Body of pancreas (tissue), 4 donors: ENCODE results near the gene USP13. TPM values are rescaled to one million over a fixed set of nuclear protein-coding genes. Genes with fewer than 3 reads are reported as not detected.

Experiments used
- ATAC-seq: fragments of 150-250 bp; one replicate; pipeline ENCODE4 v1.9.1; 2016
- DNase-seq, 4 donors: peaks; one replicate each; pipeline ENCODE4 v3.0.0-alpha.2; 2019
- H3K27ac ChIP-seq, 4 donors: fragments of 200-600 bp; sonication (generic); 1 replicate in 3 of 4; 2 replicates in 1 of 4; pipeline versions ENCODE4 v1.5.1 to v1.6.1; 2016 to 2019; ENCODE audit warnings: mild to moderate bottlenecking in 1 of 4, mixed read lengths in 1 of 4, moderate library complexity in 1 of 4
- H3K27me3 ChIP-seq, 2 donors: fragments of 200-600 bp; sonication (generic); one replicate each; pipeline ENCODE4 v1.6.0; 2016; ENCODE audit warnings: mild to moderate bottlenecking in 1 of 2
- H3K36me3 ChIP-seq, 2 donors: fragments of 200-600 bp; sonication (generic); replicated peaks in 1 of 2; 2 replicates each; pipeline ENCODE4 v1.5.1; 2016; ENCODE audit warnings: low read depth in 2 of 2; ENCODE audit not compliant: insufficient read depth in 1 of 2
- H3K4me1 ChIP-seq: fragments of 200-600 bp; sonication (generic); one replicate; pipeline ENCODE4 v1.6.0; 2016
- H3K4me3 ChIP-seq, 2 donors: fragments of 200-600 bp; sonication (generic); 1 replicate in 1 of 2; 2 replicates in 1 of 2; pipeline ENCODE4 v1.5.1; 2016 to 2019
- H3K9me3 ChIP-seq, 3 donors: fragments of 200-600 bp; sonication (generic); 1 replicate in 2 of 3; 2 replicates in 1 of 3; pipeline ENCODE4 v1.5.1; 2016
- POLR2A ChIP-seq, 3 donors: fragments of 450-650 bp; IDR thresholded peaks; one replicate each; pipeline ENCODE4 v1.6.1; 2016; ENCODE audit warnings: antibody characterized with exemption in 3 of 3, mild to moderate bottlenecking in 2 of 3
- WGBS, 2 donors: methylation state at CpG; one replicate each; pipeline ENCODE4 v1.1.5; 2017; 5-methylcytosine and 5-hydroxymethylcytosine counted together
- intact Hi-C: fragments of 100-400 bp; cut with DNase I; formaldehyde crosslinking; loops from one replicate; pipeline ENCODE4 v1.15.1; 2023
- total RNA-seq, 2 donors: library from RNA; depleted of rRNA; stranded (reverse); fragments of >200 nt; gene quantifications; one replicate each; pipeline ENCODE4 v1.1.0, GENCODE V29; 2016
- TF ChIP-seq, protein P1 (sequence below), 7 experiments: fragments of 450-650 bp in 4 of 7; fragments of 200-600 bp in 3 of 7; sonication (generic) in 3 of 7; IDR thresholded peaks; one replicate each; pipeline ENCODE4 v1.5.1; 2016 to 2019; ENCODE audit warnings: antibody characterized with exemption in 7 of 7

USP13 gene
- total RNA-seq, 2 donors from 2014 or later = 5.4 to 6.9 TPM

DNA sequence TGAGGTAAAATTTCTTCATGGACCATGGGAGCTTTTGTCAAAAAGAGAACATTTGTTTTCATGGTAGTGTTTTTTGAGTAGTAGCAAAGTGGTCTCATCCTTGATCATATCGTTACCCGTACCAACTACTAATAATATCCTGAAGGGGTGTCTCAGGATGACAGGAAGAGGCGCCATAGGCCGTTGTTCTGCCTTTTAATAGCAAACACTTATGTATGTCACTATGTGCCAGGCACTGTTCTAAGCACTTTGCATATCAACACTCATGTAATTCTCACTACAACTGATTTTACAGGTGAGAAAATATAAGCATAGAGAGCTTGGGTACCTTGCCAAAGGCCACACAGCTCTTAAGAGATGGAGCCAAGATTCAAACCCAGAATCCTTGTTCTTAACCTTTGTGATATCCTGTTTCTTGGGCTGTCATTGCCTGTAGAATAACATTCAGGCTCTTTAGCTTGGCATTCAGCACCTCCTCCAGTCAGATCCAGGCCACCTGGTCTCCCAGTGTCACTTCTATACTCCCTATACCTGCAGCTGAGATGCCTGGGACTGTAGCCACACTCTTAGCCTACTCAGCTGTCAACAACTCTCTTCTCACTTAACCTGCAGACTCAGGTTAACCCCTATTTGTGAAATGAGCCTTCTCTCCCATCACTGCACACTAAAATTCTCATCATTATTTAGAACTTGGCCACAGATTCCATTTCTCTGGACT lies 113.7 kb downstream of the USP13 start:
- intact Hi-C loops = no loop called here
- Histone ChIP-seq H3K27me3 (no peaks in the 10 kb centered on the region), H3K9me3 (no peaks in the 10 kb centered on the region), H3K4me3 (no peak overlapping the region), H3K4me1 (peaks cover 14% of the 10 kb centered on the region), H3K36me3 (peaks cover 4 to 5% of the 10 kb centered on the region in 2 donors), H3K27ac (no peak overlapping the region)
- ATAC-seq = no peak
- TF ChIP-seq, protein P1, sequence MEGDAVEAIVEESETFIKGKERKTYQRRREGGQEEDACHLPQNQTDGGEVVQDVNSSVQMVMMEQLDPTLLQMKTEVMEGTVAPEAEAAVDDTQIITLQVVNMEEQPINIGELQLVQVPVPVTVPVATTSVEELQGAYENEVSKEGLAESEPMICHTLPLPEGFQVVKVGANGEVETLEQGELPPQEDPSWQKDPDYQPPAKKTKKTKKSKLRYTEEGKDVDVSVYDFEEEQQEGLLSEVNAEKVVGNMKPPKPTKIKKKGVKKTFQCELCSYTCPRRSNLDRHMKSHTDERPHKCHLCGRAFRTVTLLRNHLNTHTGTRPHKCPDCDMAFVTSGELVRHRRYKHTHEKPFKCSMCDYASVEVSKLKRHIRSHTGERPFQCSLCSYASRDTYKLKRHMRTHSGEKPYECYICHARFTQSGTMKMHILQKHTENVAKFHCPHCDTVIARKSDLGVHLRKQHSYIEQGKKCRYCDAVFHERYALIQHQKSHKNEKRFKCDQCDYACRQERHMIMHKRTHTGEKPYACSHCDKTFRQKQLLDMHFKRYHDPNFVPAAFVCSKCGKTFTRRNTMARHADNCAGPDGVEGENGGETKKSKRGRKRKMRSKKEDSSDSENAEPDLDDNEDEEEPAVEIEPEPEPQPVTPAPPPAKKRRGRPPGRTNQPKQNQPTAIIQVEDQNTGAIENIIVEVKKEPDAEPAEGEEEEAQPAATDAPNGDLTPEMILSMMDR (IDR thresholded peaks at IDR 0.05) = no peak
- TF ChIP-seq POLR2A (IDR thresholded peaks at IDR 0.05) = no peak
- WGBS, 2 donors = 92% methylated on average over 4 of the region's 4 CpGs
- no peak for DNase-seq

DNA sequence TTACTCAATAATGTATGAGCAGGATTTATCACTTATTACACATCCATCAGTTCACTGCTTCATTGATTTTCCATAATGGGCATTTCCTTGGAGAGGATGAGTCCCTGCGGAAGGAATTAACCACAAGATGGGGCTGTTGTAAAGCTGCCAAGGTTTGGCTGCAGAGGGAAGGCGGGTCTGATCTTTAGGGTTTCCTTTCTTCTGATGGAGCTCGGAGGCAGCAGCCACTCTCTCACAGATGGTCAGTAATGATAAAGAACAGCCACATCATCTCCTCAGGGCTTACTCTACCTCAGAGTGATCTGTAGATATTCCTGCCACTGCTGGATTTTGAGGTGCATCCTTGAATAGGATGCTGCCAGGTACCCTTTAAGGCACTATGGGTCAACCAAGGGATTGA lies 115.2 kb downstream of the USP13 start:
- 56 to 67% methylated on average over 3 of the region's 3 CpGs for WGBS, 2 donors
- Histone ChIP-seq H3K9me3 (no peaks in the 10 kb centered on the region), H3K27ac (no peak overlapping the region), H3K4me3 (no peak overlapping the region), H3K27me3 (no peaks in the 10 kb centered on the region), H3K36me3 (peaks cover 4 to 5% of the 10 kb centered on the region in 2 donors), H3K4me1 (peaks cover 14% of the 10 kb centered on the region)
- DNase-seq (peak; percentile 24 to 51 (median 26)), ATAC-seq (no peak)
- no peak for TF ChIP-seq POLR2A (IDR thresholded peaks at IDR 0.05)
- TF ChIP-seq, protein P1 (IDR thresholded peaks at IDR 0.05) = peak; percentile 7 to 57 (median 35)
- intact Hi-C loops = no loop called here

DNA sequence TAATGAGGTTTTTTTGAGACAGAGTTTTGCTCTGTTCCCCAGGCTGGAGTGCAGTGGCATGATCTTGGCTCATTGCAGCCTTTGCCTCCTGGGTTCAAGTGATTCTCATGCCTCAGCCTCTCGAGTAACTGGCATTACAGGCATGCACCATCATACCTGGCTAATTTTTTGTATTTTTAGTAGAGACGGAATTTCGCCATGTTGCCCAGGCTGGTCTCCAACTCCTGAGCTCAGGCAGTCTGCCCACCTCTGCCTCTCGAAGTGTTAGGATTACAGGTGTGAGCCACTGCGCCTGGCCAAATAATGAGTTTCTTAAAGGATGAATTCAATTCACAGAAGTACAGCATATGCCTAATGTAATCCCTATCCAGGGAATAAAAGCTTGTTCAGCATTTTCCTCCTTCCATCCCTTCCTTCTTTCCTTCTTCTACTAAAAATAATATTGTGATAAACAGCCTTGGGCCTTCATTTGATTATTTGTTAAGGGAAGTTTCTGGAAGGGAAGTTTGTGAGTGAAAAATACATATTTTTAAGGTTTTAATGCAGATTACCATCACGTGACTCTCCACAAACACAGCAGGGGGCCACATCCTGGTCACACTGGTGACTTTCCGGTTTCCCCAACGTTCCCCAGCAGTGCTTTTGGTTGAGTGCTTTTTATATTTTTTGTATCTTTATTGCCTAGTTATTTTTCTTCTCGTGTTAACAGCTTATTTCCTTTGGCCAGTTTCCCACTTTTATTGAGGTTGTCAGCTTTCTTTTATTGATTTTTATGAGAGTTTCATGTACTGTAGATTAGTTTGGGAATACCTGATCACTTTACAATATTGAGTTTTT lies 116.8 kb downstream of the USP13 start:
- DNase-seq (peak in 1 of 4 donors; percentile 22), ATAC-seq (peak; percentile 27)
- TF ChIP-seq POLR2A (IDR thresholded peaks at IDR 0.05) = no peak
- TF ChIP-seq, protein P1 (IDR thresholded peaks at IDR 0.05) = no peak
- intact Hi-C loops = no loop called here
- no peaks in the 10 kb centered on the region for H3K27me3 ChIP-seq
- no peak overlapping the region for H3K4me3 ChIP-seq
- no peaks in the 10 kb centered on the region for H3K9me3 ChIP-seq
- H3K36me3 ChIP-seq = peaks cover 4 to 5% of the 10 kb centered on the region in 2 donors
- WGBS, 2 donors = 34 to 37% methylated on average over 9 of the region's 9 CpGs
- peaks cover 14% of the 10 kb centered on the region for H3K4me1 ChIP-seq
- H3K27ac ChIP-seq = peak overlapping the region in 2 of 4 donors; percentile 10 to 36

DNA sequence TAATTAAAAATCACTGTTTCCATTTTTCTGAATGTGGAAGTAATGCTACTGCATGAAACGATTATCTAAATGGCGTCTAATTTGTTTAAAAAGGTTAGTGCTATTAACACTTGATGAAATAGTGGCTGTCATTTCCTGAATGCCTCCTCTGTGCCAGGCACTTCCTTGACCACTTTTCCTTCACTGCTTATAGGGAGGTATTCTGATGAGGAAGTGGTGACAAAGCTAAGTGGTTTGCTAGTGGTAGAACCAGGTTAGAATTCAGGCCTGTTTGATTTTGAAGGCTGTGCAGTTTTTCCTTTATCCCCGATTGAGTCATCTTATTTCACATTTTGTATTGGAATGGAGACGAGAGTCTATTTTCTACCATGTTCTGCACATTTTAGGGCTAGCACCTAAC lies 119.0 kb downstream of the USP13 start:
- Histone ChIP-seq H3K4me1 (peaks cover 14% of the 10 kb centered on the region), H3K9me3 (no peaks in the 10 kb centered on the region), H3K27me3 (no peaks in the 10 kb centered on the region), H3K27ac (no peak overlapping the region), H3K4me3 (no peak overlapping the region), H3K36me3 (peaks cover under 1 to 3% of the 10 kb centered on the region in 2 donors)
- WGBS, 2 donors = 71 to 86% methylated on average over 4 of the region's 4 CpGs
- ATAC-seq = no peak
- intact Hi-C loops = no loop called here
- no peak for DNase-seq
- TF ChIP-seq POLR2A (IDR thresholded peaks at IDR 0.05) = no peak
- TF ChIP-seq, protein P1 (IDR thresholded peaks at IDR 0.05) = no peak
